ENCODE results near the gene BEND3.

The BEND3 gene

GRCh38 chr6:107069631-107070548 lies 45.4 kb downstream of the BEND3 start:
- Histone ChIP-seq H3K9me3 (ENCODE audit: control insufficient read depth, low read length) (no peaks in the 10 kb centered on the region), H3K9ac (ENCODE audit: low read length) (no peak overlapping the region), H3K4me3 (ENCODE audit: low read length) (no peak overlapping the region), H3K36me3 (ENCODE audit: control insufficient read depth, insufficient read depth, low read length) (no peaks in the 10 kb centered on the region), H3K4me1 (ENCODE audit: control insufficient read depth, insufficient read depth, low read length) (peaks cover 50% of the 10 kb centered on the region), H3K27me3 (ENCODE audit: control insufficient read depth, insufficient read depth, low read length) (no peaks in the 10 kb centered on the region)

DNA sequence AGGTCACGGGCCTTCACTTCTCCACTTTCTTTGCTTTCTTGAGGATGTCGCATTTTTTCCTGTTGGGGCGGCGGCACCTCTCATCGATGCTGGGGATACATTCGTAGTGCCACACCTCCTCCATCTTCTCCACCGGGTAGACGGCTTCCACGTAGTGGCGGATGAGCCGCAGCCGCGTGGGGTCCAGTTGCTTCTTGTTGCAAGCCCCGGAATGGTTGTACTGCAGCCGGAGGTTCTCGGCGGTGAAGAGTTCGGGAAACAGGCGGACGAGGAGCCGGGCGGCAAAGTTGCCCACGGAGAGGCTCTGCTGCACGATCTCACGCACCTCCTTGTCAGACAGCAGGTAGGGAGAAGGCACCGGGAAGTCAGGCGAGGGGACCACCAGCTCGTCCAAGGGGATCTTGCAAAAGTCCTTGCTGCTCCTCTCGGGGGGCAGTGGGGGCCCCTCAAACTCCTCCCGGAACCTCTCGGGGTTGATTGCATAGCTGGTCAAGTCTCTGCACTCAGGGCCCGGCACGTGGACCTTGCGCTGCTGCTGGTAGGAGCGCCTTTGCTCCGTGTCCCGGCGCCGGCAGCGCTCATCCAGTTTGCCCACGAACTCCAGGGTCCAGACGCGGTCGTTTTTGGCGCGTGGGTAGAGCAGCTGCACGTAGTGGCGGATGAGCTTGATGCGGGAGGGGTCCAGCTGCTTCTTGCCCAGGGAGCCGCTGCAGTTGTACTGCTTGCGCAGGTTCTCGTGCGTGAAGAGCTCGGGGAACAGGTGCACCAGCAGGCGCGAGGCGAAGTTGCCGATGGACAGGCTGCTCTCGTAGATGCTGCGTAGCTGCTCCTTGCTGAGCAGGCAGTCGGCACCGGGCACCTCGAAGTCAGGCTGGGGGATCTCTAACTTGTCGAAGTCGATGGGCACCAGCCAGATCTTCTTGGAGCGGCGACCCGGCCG lies 46.4 kb downstream of the BEND3 start:
- Histone ChIP-seq H3K9me3 (ENCODE audit: control insufficient read depth, low read length) (no peaks in the 10 kb centered on the region), H3K9ac (ENCODE audit: low read length) (no peak overlapping the region), H3K27me3 (ENCODE audit: control insufficient read depth, insufficient read depth, low read length) (no peaks in the 10 kb centered on the region), H3K4me1 (ENCODE audit: control insufficient read depth, insufficient read depth, low read length) (peaks cover 55% of the 10 kb centered on the region), H3K4me3 (ENCODE audit: low read length) (no peak overlapping the region), H3K36me3 (ENCODE audit: control insufficient read depth, insufficient read depth, low read length) (no peaks in the 10 kb centered on the region)

GRCh38 chr6:107066697-107067659 lies 48.3 kb downstream of the BEND3 start:
- Histone ChIP-seq H3K9me3 (ENCODE audit: control insufficient read depth, low read length) (no peaks in the 10 kb centered on the region), H3K4me1 (ENCODE audit: control insufficient read depth, insufficient read depth, low read length) (peaks cover 41% of the 10 kb centered on the region), H3K9ac (ENCODE audit: low read length) (peak overlapping the region; percentile 40), H3K36me3 (ENCODE audit: control insufficient read depth, insufficient read depth, low read length) (no peaks in the 10 kb centered on the region), H3K4me3 (ENCODE audit: low read length) (peak overlapping the region; percentile 45), H3K27me3 (ENCODE audit: control insufficient read depth, insufficient read depth, low read length) (no peaks in the 10 kb centered on the region)

- Histone ChIP-seq H3K4me3 (ENCODE audit: low read length) (no peak overlapping the region), H3K4me1 (ENCODE audit: control insufficient read depth, insufficient read depth, low read length) (peaks cover 40% of the 10 kb centered on the region), H3K36me3 (ENCODE audit: control insufficient read depth, insufficient read depth, low read length) (no peaks in the 10 kb centered on the region), H3K9ac (ENCODE audit: low read length) (peak overlapping the region; percentile 43), H3K9me3 (ENCODE audit: control insufficient read depth, low read length) (no peaks in the 10 kb centered on the region), H3K27me3 (ENCODE audit: control insufficient read depth, insufficient read depth, low read length) (no peaks in the 10 kb centered on the region)
These were observed 50.7 kb downstream of the BEND3 start for GRCh38 chr6:107064579-107065065.

- Histone ChIP-seq H3K27me3 (ENCODE audit: control insufficient read depth, insufficient read depth, low read length) (no peaks in the 10 kb centered on the region), H3K9me3 (ENCODE audit: control insufficient read depth, low read length) (no peaks in the 10 kb centered on the region), H3K4me3 (ENCODE audit: low read length) (no peak overlapping the region), H3K4me1 (ENCODE audit: control insufficient read depth, insufficient read depth, low read length) (peaks cover 33% of the 10 kb centered on the region), H3K9ac (ENCODE audit: low read length) (no peak overlapping the region), H3K36me3 (ENCODE audit: control insufficient read depth, insufficient read depth, low read length) (no peaks in the 10 kb centered on the region)
These were observed 52.6 kb downstream of the BEND3 start for GRCh38 chr6:107062691-107063090.

DNA sequence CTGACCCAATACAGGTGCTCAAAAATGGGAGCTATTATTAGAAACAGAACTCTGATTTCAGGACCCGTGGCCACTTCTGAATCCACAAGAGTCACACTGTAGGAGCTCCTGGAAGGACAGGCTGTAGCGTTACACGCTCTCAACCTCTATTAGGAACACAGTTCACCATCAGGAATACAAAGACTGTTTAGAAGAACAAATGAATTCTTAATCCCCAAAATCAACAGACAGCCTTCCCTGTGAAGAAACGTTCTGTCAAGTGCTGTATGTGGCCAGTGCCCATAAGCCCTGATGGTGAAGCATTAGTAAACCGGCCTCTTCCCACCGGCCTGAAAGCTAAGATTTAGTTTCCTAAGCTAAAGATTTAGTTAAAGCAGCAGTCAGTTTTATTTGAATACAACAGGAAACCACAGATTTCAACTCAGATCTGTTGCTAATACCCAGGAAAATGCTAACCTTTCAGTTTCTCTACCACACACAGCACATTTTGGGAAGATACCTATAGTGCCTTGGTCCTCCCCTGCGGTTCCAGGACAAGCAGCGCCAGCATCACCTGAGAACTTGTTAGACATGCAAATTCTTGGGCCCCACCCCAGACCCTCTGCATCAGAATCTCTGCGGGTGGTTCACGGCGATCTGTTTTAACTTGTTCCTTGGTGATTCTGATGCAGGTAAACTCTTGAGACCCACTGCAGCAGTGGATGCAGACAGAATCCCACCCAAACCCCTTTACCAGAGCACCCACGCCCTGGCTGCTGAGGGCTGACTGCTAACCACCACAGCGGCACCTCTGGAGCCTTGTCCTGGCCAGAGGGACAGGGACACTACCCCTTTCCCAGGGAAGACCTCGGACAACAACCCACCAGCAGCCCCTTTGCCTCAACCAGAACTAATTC lies 53.9 kb downstream of the BEND3 start:
- no peaks in the 10 kb centered on the region for H3K27me3 ChIP-seq (ENCODE audit: control insufficient read depth, insufficient read depth, low read length)
- H3K4me3 ChIP-seq (ENCODE audit: low read length) = no peak overlapping the region
- H3K9me3 ChIP-seq (ENCODE audit: control insufficient read depth, low read length) = no peaks in the 10 kb centered on the region
- no peaks in the 10 kb centered on the region for H3K36me3 ChIP-seq (ENCODE audit: control insufficient read depth, insufficient read depth, low read length)
- H3K4me1 ChIP-seq (ENCODE audit: control insufficient read depth, insufficient read depth, low read length) = peaks cover 20% of the 10 kb centered on the region
- H3K9ac ChIP-seq (ENCODE audit: low read length) = no peak overlapping the region

- no peaks in the 10 kb centered on the region for H3K27me3 ChIP-seq (ENCODE audit: control insufficient read depth, insufficient read depth, low read length)
- H3K9ac ChIP-seq (ENCODE audit: low read length) = no peak overlapping the region
- no peak overlapping the region for H3K4me3 ChIP-seq (ENCODE audit: low read length)
- H3K36me3 ChIP-seq (ENCODE audit: control insufficient read depth, insufficient read depth, low read length) = no peaks in the 10 kb centered on the region
- H3K9me3 ChIP-seq (ENCODE audit: control insufficient read depth, low read length) = no peaks in the 10 kb centered on the region
- peaks cover 14% of the 10 kb centered on the region for H3K4me1 ChIP-seq (ENCODE audit: control insufficient read depth, insufficient read depth, low read length)
These were observed 54.6 kb downstream of the BEND3 start for GRCh38 chr6:107060704-107061103.

DNA sequence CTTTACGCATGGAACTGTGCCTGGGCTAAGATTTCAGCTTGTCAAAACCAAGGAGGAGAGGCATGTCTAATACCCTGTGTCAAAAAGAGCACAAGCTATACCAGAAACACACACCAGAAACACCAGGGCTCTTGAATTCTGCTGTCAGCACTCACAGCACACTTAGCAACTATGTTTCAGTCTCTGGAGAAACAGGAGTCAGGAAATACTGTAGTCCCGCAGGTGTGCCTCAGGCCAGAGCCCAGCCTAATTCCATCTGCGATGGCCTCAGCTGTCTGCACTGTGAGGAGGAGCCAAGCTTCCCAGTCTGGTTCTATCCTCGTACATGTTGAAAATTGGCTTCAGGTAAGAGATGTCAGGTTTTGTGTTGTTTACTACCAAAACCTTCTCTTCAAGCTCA lies 55.7 kb downstream of the BEND3 start:
- H3K9me3 ChIP-seq (ENCODE audit: control insufficient read depth, low read length) = no peaks in the 10 kb centered on the region
- no peaks in the 10 kb centered on the region for H3K27me3 ChIP-seq (ENCODE audit: control insufficient read depth, insufficient read depth, low read length)
- H3K9ac ChIP-seq (ENCODE audit: low read length) = no peak overlapping the region
- peaks cover 3% of the 10 kb centered on the region for H3K4me1 ChIP-seq (ENCODE audit: control insufficient read depth, insufficient read depth, low read length)
- H3K4me3 ChIP-seq (ENCODE audit: low read length) = no peak overlapping the region
- H3K36me3 ChIP-seq (ENCODE audit: control insufficient read depth, insufficient read depth, low read length) = no peaks in the 10 kb centered on the region

- Histone ChIP-seq H3K4me1 (ENCODE audit: control insufficient read depth, insufficient read depth, low read length) (no peaks in the 10 kb centered on the region), H3K4me3 (ENCODE audit: low read length) (no peak overlapping the region), H3K9ac (ENCODE audit: low read length) (no peak overlapping the region), H3K27me3 (ENCODE audit: control insufficient read depth, insufficient read depth, low read length) (no peaks in the 10 kb centered on the region), H3K9me3 (ENCODE audit: control insufficient read depth, low read length) (no peaks in the 10 kb centered on the region), H3K36me3 (ENCODE audit: control insufficient read depth, insufficient read depth, low read length) (no peaks in the 10 kb centered on the region)
These were observed 57.6 kb downstream of the BEND3 start for GRCh38 chr6:107057679-107058078.

- Histone ChIP-seq H3K4me1 (ENCODE audit: control insufficient read depth, insufficient read depth, low read length) (no peaks in the 10 kb centered on the region), H3K9ac (ENCODE audit: low read length) (no peak overlapping the region), H3K9me3 (ENCODE audit: control insufficient read depth, low read length) (no peaks in the 10 kb centered on the region), H3K27me3 (ENCODE audit: control insufficient read depth, insufficient read depth, low read length) (no peaks in the 10 kb centered on the region), H3K36me3 (ENCODE audit: control insufficient read depth, insufficient read depth, low read length) (no peaks in the 10 kb centered on the region), H3K4me3 (ENCODE audit: low read length) (no peak overlapping the region)
These were observed 58.5 kb downstream of the BEND3 start for GRCh38 chr6:107056796-107057195.

All from mucosa of stomach (tissue), 1 donor.